ENCODE results near the gene MOV10L1.

MOV10L1 gene

DNA sequence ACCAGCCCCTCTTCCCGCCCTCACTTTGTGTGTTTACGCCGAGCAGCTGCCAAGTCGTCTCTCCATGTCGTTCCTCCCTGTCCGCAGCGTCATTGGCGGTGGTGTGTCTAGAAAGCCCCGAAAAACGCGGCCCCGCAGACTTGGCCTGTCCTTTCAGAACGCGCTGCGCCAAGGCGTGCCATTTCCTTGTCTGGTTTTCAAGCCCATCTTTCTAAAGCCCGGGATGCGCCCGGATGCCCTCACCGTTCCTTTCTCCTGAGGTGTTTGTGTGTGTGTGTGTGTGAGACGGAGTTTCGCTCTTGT is 557 bp downstream of the MOV10L1 start:
- in situ Hi-C loops (cut with MboI; ENCODE audit: low pct_unique_long_range_greater_than_20kb, low sequenced_read_pairs, unreplicated experiment) = no loop called here
- no peak for DNase-seq (ENCODE audit: low spot score)
- TF ChIP-seq, protein P1, sequence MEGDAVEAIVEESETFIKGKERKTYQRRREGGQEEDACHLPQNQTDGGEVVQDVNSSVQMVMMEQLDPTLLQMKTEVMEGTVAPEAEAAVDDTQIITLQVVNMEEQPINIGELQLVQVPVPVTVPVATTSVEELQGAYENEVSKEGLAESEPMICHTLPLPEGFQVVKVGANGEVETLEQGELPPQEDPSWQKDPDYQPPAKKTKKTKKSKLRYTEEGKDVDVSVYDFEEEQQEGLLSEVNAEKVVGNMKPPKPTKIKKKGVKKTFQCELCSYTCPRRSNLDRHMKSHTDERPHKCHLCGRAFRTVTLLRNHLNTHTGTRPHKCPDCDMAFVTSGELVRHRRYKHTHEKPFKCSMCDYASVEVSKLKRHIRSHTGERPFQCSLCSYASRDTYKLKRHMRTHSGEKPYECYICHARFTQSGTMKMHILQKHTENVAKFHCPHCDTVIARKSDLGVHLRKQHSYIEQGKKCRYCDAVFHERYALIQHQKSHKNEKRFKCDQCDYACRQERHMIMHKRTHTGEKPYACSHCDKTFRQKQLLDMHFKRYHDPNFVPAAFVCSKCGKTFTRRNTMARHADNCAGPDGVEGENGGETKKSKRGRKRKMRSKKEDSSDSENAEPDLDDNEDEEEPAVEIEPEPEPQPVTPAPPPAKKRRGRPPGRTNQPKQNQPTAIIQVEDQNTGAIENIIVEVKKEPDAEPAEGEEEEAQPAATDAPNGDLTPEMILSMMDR (IDR thresholded peaks at IDR 0.05; ENCODE audit: extremely low read depth, insufficient read depth, missing control alignments) = no peak

DNA sequence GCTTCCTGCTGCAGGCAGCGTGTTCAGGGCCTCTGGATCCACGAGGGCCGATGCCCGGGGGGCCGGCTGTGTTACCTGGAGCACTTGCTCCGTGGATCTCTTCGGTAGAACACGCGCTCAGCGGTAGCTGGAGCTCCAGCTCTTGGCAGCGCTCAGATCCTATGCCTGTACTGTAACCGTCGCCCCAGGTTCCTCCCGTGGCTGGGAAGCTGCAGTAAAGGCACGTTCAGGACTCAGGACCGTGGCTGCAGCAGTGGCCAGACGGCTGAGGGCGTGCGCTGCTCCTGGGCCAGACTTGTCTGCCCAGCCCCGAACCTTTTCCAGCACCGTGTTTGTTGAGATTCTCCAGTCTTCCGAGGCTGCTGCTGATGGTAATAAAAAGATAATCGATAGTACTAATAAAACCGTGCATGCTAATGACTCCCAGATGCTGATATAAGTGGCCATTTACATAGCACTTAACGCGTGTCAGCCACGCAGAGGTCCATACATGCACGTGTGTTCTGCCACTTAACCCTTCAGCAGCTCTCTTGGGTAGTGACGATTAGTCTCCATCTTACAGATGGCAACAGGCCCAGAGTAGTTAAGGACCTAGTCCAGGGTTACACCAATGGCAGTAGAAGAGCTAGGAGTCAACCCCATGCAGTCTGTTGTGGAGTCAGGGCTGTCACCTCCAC is 1.4 kb downstream of the MOV10L1 start:
- no peak for DNase-seq (ENCODE audit: low spot score)
- in situ Hi-C loops (cut with MboI; ENCODE audit: low pct_unique_long_range_greater_than_20kb, low sequenced_read_pairs, unreplicated experiment) = no loop called here
- TF ChIP-seq, protein P1 (IDR thresholded peaks at IDR 0.05; ENCODE audit: extremely low read depth, insufficient read depth, missing control alignments) = no peak

DNA sequence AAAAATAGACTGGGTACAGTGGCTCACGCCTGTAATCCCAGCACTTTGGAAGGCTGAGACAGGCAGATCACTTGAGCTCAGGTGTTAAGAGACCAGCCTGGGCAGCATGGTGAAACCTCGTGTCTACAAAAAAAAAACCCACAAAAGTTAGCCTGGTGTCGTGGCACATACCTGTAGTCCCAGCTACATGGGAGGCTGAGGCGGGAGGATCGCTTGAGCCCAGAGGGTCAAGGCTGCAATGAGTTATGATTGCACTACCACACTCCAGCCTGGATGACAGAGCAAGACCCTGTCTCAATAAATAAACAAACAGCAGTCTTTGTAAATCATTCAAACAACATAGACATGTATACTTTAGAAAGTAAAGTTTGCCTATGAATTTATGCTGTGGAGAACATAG is 2.5 kb downstream of the MOV10L1 start:
- TF ChIP-seq, protein P1 (IDR thresholded peaks at IDR 0.05; ENCODE audit: extremely low read depth, insufficient read depth, missing control alignments) = no peak
- no peak for DNase-seq (ENCODE audit: low spot score)
- in situ Hi-C loops (cut with MboI; ENCODE audit: low pct_unique_long_range_greater_than_20kb, low sequenced_read_pairs, unreplicated experiment) = no loop called here

DNA sequence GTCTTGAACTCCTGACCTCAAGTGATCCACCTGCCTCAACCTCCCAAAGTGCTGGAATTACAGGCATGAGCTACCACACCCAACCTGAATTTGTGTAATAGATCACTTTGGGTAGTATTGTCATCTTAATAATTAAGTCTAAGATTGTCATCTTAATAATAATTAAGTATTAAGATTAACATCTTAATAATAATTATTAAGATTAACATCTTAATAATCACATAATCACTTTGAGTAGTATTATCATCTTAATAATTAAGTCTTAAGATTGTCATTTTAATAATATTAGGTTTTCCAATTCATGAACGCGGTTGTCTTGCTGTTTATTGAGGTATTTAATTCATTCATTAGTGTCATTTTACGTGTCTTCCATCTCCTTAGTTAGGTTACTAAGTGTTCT is 8.2 kb downstream of the MOV10L1 start:
- TF ChIP-seq, protein P1 (IDR thresholded peaks at IDR 0.05; ENCODE audit: extremely low read depth, insufficient read depth, missing control alignments) = no peak
- in situ Hi-C loops (cut with MboI; ENCODE audit: low pct_unique_long_range_greater_than_20kb, low sequenced_read_pairs, unreplicated experiment) = no loop called here
- no peak for DNase-seq (ENCODE audit: low spot score)

DNA sequence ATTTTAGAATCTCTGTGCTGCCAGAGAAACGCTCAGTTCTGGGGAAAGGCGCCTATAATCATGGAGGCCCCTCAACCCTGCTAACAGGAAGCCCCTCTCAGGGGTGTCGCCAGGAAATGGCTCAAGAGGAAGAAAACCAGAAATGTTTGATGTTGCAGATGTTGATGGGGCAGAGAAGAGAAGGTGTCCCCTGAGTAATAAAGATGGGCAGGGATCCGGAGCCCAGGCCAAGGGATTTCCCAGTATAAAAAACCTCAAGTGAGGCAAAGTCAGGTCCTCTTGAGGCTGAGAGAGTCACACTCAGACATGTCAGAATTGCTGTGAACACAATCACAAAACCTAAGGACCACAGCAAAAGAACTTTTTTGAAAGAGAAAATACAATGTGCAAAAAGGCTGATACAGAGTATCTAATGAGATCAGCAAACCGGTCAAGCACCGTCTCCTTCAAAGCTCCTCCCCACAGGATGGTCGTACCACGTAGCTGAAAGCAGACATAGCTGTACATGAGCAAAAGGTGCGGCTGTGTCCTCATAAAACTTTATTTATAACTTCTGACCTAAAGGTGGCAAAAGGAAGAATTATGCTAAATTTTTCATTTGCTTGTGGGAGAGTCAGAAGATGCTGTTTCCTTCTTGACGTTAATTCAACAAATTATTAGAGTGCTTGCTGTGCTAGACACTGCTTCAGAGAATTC is 12.2 kb downstream of the MOV10L1 start:
- DNase-seq (ENCODE audit: low spot score) = no peak
- in situ Hi-C loops (cut with MboI; ENCODE audit: low pct_unique_long_range_greater_than_20kb, low sequenced_read_pairs, unreplicated experiment) = no loop called here
- TF ChIP-seq, protein P1 (IDR thresholded peaks at IDR 0.05; ENCODE audit: extremely low read depth, insufficient read depth, missing control alignments) = no peak

DNA sequence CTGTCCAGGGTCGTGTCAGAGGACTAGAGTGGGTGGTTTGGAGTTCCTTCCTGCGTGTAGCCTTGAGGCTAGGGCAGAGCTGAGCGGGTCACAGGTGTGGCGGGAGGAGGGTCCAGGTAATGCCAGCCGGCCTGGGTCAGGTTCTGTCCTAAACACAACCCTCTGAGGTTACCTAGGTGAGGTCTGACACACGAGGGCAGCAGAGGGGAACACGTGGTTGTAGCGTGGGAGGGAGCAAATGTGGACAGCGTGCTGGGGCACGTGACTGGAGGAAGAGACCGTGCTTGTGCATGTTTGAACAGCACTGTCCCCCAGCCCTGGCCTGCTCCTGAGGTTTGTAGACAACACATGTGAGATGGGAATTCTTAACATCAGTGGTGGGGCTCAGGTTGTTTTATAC is 13.1 kb downstream of the MOV10L1 start:
- in situ Hi-C loops (cut with MboI; ENCODE audit: low pct_unique_long_range_greater_than_20kb, low sequenced_read_pairs, unreplicated experiment) = no loop called here
- DNase-seq (ENCODE audit: low spot score) = peak; percentile 60
- TF ChIP-seq, protein P1 (IDR thresholded peaks at IDR 0.05; ENCODE audit: extremely low read depth, insufficient read depth, missing control alignments) = peak; percentile 33

Data from GM13977 (cell line).